Measurements from ENCODE around the gene PRPF8. TPM values are rescaled to one million over a fixed set of nuclear protein-coding genes. Genes with fewer than 3 reads are reported as not detected.

PRPF8 gene
- total and polyA plus RNA-seq, 2 of the 13 experiments (the other 11 are each of a cell fraction or from before 2014, with no cell fraction given): 112 to 179 TPM

GRCh38 chr17:1714980-1715802 is 30.5 kb upstream of the PRPF8 start (continued):
- TF ChIP-seq ZNF574 (CRISPR knock-in tag; IDR thresholded peaks at IDR 0.05) (peak; percentile 39), KLF15 (CRISPR knock-in tag; IDR thresholded peaks at IDR 0.05; ENCODE audit: borderline replicate concordance) (no peak; the same call in 1 of the 2 replicates), NAIF1 (CRISPR knock-in tag; IDR thresholded peaks at IDR 0.05; ENCODE audit: borderline replicate concordance) (peak; percentile 47; the same call in 1 of the 2 replicates), NCOA2 (CRISPR knock-in tag; IDR thresholded peaks at IDR 0.05) (peak; percentile 53), MTERF4 (CRISPR knock-in tag; IDR thresholded peaks at IDR 0.05) (0 out of 2 replicates have a peak, but pooled peaks have one; percentile 33), GMEB1 (CRISPR knock-in tag; IDR thresholded peaks at IDR 0.05; ENCODE audit: borderline replicate concordance) (peak; percentile 58), KAT8 (CRISPR knock-in tag; IDR thresholded peaks at IDR 0.05) (peak; percentile 53; the same call in 1 of the 2 replicates), SP5 (CRISPR knock-in tag; IDR thresholded peaks at IDR 0.05; ENCODE audit: borderline replicate concordance, low read depth) (peak; percentile 24; the same call in 1 of the 2 replicates), THAP9 (CRISPR knock-in tag; IDR thresholded peaks at IDR 0.05; ENCODE audit: borderline replicate concordance) (peak; percentile 44; the same call in 1 of the 2 replicates), SNAPC4 (CRISPR knock-in tag; IDR thresholded peaks at IDR 0.05) (0 out of 2 replicates have a peak, but pooled peaks have one; percentile 29), ZSCAN29 (CRISPR knock-in tag; conservative IDR thresholded peaks at IDR 0.05) (no peak), ZFP82 (CRISPR knock-in tag; IDR thresholded peaks at IDR 0.05; ENCODE audit: borderline replicate concordance) (peak; percentile 88; the same call in 1 of the 2 replicates)
